Activated naive CD4-positive, alpha-beta T cell treated with anti-CD3 and anti-CD28 coated beads, Interleukin-2, amount 50 U/mL, for 16 hours (primary cell): Measurements from ENCODE around the gene TXNDC5.
"Not testable (repeated sequence)": the region's sequence is repeated elsewhere in the genome, so short reads cannot be mapped to it uniquely, and the experiment has no call there.

Experiments used
- DNase-seq: peaks from one replicate; pipeline ENCODE4 v3.0.0-alpha.2; 2020

TXNDC5 gene

DNA sequence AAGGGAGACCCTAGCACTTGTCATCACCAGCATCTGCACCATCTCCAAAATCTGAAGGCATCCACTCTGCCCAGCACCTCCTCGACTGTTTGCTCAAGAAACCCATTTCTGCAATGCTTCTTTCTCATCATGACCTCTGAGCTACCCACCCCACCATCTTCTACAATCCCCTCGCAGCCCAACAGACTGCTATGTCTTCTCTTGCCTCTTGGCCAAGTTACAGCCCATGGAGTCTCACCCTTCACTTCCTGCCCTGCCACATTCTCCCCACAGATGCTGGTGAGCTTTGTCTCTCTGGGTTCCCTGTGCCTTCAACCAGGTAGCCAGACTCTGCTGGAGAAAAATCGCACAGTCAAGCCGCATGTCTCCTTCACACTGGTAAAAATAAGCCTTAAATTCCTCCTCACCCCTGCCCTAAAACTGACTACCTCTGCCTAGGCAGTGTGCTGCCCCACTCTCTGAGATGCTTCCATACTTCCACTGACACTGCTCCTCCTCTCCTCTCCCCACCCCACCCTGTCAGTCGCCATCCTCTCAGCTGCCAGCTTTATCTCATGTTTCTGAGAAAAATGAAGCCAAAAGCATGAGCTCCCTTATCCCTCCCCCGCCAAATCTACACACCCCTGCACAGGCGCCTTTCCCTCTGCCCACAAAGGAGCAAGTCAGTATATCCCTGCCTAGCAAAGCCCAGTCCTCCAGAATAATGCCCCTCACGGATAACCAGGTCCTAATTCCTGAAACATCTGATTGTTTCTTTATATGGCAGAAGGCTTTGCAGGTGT is 2.3 kb upstream of the TXNDC5 start:
- no peak for DNase-seq

DNA sequence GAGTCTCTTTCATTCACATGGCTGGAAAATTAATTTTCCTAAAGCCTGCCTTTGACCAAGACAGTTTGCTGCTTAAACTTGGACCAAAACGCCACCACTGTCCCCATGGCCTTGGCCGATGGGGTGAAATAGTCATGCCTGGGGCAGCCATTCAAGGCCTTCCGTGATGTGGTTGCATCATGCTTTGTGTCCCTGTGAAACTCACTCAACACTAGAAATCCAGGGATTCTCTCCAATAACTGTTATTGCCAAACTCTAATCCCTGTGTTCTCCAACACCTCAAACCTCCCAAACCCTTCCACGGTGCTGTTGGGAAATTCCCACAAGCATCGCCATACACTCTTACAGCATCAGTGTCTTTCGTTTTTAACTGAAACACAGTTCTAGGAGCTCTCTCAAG is 1.4 kb upstream of the TXNDC5 start:
- no peak for DNase-seq

GRCh38 chr6:7911345-7911725 is 747 bp upstream of the TXNDC5 start:
- no peak for DNase-seq

- DNase-seq, result no peak
These were observed 312 bp downstream of the TXNDC5 start for GRCh38 chr6:7910298-7910653.

- peak; percentile 56 for DNase-seq
These were observed 988 bp downstream of the TXNDC5 start for GRCh38 chr6:7909323-7910276.

- DNase-seq, result no peak
These were observed 3.4 kb downstream of the TXNDC5 start for GRCh38 chr6:7907159-7907558.

DNA sequence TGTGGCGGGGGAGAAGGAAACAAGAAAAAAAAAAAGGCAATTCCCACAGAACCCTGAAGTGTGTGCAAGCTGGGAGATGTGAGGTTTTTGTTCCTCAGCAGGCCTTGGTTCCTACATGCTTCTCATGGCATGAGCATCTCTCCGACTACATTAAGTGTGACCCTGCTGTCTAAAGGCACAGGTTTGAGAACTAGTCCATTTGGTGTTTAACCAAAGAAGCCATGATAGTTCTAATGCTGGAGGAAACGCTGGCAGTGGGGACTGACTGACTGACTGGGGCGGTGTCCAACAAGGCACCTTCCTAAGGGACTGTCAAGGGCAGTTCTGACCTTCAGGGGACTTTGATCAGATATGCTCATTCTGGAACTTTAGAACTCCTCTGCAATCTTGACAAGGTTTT is 3.8 kb downstream of the TXNDC5 start:
- no peak for DNase-seq

DNA sequence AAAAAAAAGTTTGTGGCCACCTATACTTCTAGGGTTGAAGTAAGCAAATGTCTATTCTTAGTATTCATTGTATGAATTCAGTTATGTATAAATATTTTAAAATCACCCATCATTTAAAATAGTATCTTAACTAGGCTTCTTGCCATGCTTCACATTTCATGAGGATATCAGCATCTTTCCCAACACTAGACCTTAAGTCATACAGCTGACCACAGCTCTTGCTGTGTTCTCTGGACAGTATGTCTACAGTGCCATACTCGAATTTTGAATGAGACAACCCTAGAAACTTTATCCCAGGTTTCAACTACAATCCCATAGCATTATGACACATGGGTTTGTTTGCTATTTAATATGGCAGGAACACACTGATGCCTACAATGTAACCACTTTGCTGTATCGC is 5.2 kb downstream of the TXNDC5 start:
- no peak for DNase-seq

- no peak for DNase-seq
These were observed 5.8 kb downstream of the TXNDC5 start for GRCh38 chr6:7904654-7905319.

DNA sequence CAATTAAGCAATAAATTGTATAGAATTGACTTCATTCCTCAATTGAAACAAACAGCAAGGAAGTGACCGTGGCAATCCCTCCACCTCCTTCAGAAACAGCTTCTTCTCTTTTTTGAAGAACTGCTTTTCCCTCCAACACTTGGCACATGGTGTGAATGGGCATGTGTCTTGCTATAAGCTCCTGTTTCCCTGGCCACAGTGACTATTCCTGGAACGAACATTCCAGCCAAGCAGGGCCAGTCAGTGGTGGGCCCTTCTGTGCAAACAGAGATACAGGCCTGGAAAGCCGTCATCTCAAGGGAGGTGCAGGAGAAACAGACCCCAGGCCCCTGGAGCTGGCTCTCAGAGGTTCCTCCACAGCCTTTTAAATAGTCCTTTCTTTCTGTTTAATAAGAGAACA is 6.9 kb downstream of the TXNDC5 start:
- no peak for DNase-seq

DNA sequence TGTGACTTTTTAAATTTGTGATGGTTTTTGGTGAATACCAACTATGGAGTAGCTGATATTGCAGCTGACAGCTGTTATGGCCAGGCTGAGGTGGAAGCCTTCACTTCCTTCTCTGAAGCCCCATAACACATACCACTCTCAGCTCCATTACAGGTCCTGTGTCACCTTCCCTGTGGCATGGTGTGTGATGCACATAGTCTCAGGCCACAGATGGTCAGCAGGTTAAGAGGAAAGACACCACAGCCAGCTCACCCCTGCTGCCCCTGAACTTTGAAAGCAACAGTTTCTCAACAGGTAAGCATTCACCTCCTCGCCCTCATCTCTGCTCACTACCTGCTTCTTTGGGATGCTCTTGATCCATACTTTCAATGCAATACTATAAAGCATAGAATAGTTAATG is 7.7 kb downstream of the TXNDC5 start:
- no peak for DNase-seq

- DNase-seq, result no peak
These were observed 8.4 kb downstream of the TXNDC5 start for GRCh38 chr6:7902221-7902620.

DNA sequence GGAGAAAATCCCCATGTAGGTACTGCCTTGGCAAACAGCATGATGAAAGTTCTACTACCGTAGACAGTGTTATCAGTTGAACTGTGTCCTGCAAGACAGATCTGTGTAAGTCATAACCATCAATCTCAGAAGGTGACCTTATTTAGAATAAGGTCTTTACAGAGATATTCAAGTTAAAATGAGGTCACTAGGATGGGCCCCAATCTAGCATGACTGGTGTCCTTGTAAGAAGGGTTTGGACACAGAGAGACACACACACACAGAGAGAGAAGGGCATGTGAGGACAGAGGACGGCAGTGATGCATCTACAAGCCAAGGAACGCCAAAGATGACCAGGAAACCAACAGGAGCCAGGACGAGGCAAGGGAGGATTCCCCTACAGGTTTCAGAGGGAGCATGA is 8.8 kb downstream of the TXNDC5 start:
- no peak for DNase-seq

DNA sequence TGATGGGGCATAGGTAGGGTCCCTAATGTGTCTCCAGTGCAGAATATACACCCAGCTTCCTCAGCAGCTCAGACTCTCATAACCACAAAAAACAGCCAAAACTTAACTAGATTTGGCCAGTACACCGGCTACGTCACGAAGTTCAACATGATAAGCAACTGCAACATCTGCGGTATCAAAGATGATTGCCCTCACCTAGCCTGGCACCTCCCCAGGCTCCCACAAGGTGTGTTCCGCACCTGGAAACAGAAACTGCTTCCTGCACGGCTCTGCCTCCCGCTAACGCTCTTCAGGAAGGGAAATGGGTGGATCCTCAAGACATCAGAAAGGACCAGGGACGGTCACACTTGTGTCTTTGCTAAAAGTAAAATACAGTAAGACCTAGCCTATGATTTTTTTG is 9.5 kb downstream of the TXNDC5 start:
- DNase-seq, result no peak

DNA sequence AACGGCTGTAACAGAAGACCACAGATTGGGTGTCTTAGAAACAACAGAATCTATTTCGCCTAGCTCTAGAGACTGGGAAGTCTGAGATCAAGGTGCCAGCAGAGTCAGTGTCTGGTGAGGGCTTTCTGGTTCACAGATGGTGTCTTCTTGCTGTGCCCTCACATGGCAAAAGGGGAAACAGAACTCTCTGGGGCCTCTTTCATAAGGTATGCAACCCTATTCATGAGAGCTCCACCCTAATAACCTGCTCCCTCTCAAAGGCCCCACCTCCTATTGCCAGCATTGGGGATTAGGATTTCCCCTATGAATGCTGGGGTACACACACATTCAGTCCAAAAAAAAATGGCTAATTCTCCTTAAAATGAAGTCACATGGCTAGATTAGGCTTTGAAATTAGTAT is 10.0 kb downstream of the TXNDC5 start:
- DNase-seq, result no peak

GRCh38 chr6:7899889-7900213 is 10.7 kb downstream of the TXNDC5 start:
- DNase-seq, result no peak

- DNase-seq, result no peak
These were observed 11.3 kb downstream of the TXNDC5 start for GRCh38 chr6:7899101-7899888.

- DNase-seq, result not testable (repeated sequence)
These were observed 12.4 kb downstream of the TXNDC5 start for GRCh38 chr6:7898193-7898586.

GRCh38 chr6:7897461-7898192 is 13.0 kb downstream of the TXNDC5 start:
- no peak for DNase-seq

GRCh38 chr6:7896465-7896987 is 14.1 kb downstream of the TXNDC5 start:
- DNase-seq, result no peak

- no peak for DNase-seq
These were observed 15.5 kb downstream of the TXNDC5 start for GRCh38 chr6:7895125-7895423.
